Astrocyte (in vitro differentiated cells and primary cell): ENCODE results near the gene CERCAM. TPM values are rescaled to one million over a fixed set of nuclear protein-coding genes. Genes with fewer than 3 reads are reported as not detected.

Experiments
- DNase-seq: peaks from one replicate; pipeline ENCODE4 v3.0.0-alpha.2; 2010; ENCODE audit warnings: low read depth
- FAIRE-seq: peaks from 2 replicates; lab custom pipeline; 2011; peaks lifted over from hg19 to GRCh38; lab: Jason Lieb, UNC
- H2AFZ ChIP-seq: 2 replicates; pipeline ENCODE4 v1.6.0; 2012; ENCODE audit warnings: low read depth, low read length, inconsistent platforms
- H3K27ac ChIP-seq: 2 replicates; pipeline ENCODE4 v1.5.1; 2011; ENCODE audit warnings: low read depth, low read length, inconsistent platforms
- H3K27me3 ChIP-seq: 2 replicates; pipeline ENCODE4 v1.6.0; 2011; ENCODE audit warnings: low read length, inconsistent platforms; ENCODE audit not compliant: insufficient read depth
- H3K36me3 ChIP-seq: 2 replicates; pipeline ENCODE4 v1.5.1; 2011; ENCODE audit warnings: low read length, inconsistent platforms; ENCODE audit not compliant: insufficient read depth
- H3K4me1 ChIP-seq: 2 replicates; pipeline ENCODE4 v1.5.1; 2011; ENCODE audit warnings: low read length, inconsistent platforms; ENCODE audit not compliant: insufficient read depth
- H3K4me2 ChIP-seq: 2 replicates; pipeline ENCODE4 v1.6.0; 2012; ENCODE audit warnings: low read length, inconsistent platforms
- H3K4me3 ChIP-seq: 2 replicates; pipeline ENCODE4 v1.5.1; 2011; ENCODE audit warnings: low read depth, mild to moderate bottlenecking, low read length, inconsistent platforms; ENCODE audit not compliant: insufficient read depth
- H3K79me2 ChIP-seq: 2 replicates; pipeline ENCODE4 v1.6.0; 2012; ENCODE audit warnings: mild to moderate bottlenecking, low read length, inconsistent platforms; ENCODE audit not compliant: insufficient read depth
- H3K9ac ChIP-seq: 2 replicates; pipeline ENCODE4 v1.6.0; 2012; ENCODE audit warnings: mild to moderate bottlenecking, low read length, inconsistent platforms
- H3K9me3 ChIP-seq: 2 replicates; pipeline ENCODE4 v1.5.1; 2012; ENCODE audit warnings: low read depth, mild to moderate bottlenecking, low read length, inconsistent platforms; ENCODE audit not compliant: insufficient read depth
- H4K20me1 ChIP-seq: 2 replicates; pipeline ENCODE4 v1.6.0; 2012; ENCODE audit warnings: low read length, inconsistent platforms; ENCODE audit not compliant: insufficient read depth
- H3K27ac Mint-ChIP-seq: one replicate; pipeline ENCODE4 v1.8.0; 2021; ENCODE audit warnings: mild to moderate bottlenecking, mixed read lengths; ENCODE audit not compliant: unreplicated experiment
- H3K27me3 Mint-ChIP-seq: one replicate; pipeline ENCODE4 v1.8.0; 2021; ENCODE audit warnings: low read depth, mixed read lengths; ENCODE audit not compliant: unreplicated experiment
- H3K36me3 Mint-ChIP-seq: one replicate; pipeline ENCODE4 v1.8.0; 2021; ENCODE audit warnings: low read depth, mixed read lengths; ENCODE audit not compliant: unreplicated experiment
- H3K4me1 Mint-ChIP-seq: one replicate; pipeline ENCODE4 v1.8.0; 2021; ENCODE audit warnings: low read depth, mixed read lengths; ENCODE audit not compliant: unreplicated experiment
- H3K4me3 Mint-ChIP-seq: one replicate; pipeline ENCODE4 v1.8.0; 2021; ENCODE audit warnings: mild to moderate bottlenecking, moderate library complexity, mixed read lengths; ENCODE audit not compliant: unreplicated experiment
- H3K9me3 Mint-ChIP-seq: one replicate; pipeline ENCODE4 v1.8.0; 2021; ENCODE audit warnings: mild to moderate bottlenecking, mixed read lengths; ENCODE audit not compliant: unreplicated experiment
- CTCF ChIP-seq: IDR thresholded peaks from 2 replicates; pipeline ENCODE4 v1.5.1; 2011; ENCODE audit warnings: low read depth, mild to moderate bottlenecking, inconsistent platforms, low read length, moderate library complexity; ENCODE audit not compliant: insufficient read depth
- EZH2 ChIP-seq: IDR thresholded peaks from 2 replicates; pipeline ENCODE4 v1.6.1; 2012; ENCODE audit warnings: mild to moderate bottlenecking, low read length, inconsistent platforms; ENCODE audit not compliant: insufficient read depth
- total RNA-seq: library from RNA; stranded (reverse); gene quantifications from 2 replicates; pipeline ENCODE4 v1.2.1, GENCODE V29; 2021

CERCAM gene
- total RNA-seq, 1 donor from 2014 or later: 66.1 TPM

GRCh38 chr9:128405780-128406171, 14.9 kb upstream of the CERCAM start:
- H3K4me3 Mint-ChIP-seq: no peak overlapping the region
- no peaks in the 10 kb centered on the region for H3K9me3 Mint-ChIP-seq
- Histone ChIP-seq H3K36me3 (no peaks in the 10 kb centered on the region), H2AFZ (peak overlapping the region; percentile 26), H3K27ac (no peak overlapping the region), H3K4me1 (peaks cover 12% of the 10 kb centered on the region), H3K79me2 (no peaks in the 10 kb centered on the region), H3K9ac (no peak overlapping the region), H3K4me3 (no peak overlapping the region), H4K20me1 (no peaks in the 10 kb centered on the region), H3K27me3 (no peaks in the 10 kb centered on the region), H3K4me2 (no peak overlapping the region), H3K9me3 (no peaks in the 10 kb centered on the region)
- peak overlapping the region; percentile 14 for H3K27ac Mint-ChIP-seq
- TF ChIP-seq CTCF (no peak), EZH2 (no peak)
- H3K36me3 Mint-ChIP-seq: no peaks in the 10 kb centered on the region
- H3K4me1 Mint-ChIP-seq: peaks cover 9% of the 10 kb centered on the region
- FAIRE-seq (no peak), DNase-seq (no peak)
- H3K27me3 Mint-ChIP-seq: peaks cover 29% of the 10 kb centered on the region

- peaks cover 9% of the 10 kb centered on the region for H3K4me1 Mint-ChIP-seq
- no peak overlapping the region for H3K4me3 Mint-ChIP-seq
- peak overlapping the region; percentile 72 for H3K27ac Mint-ChIP-seq
- DNase-seq (peak; percentile 68), FAIRE-seq (no peak)
- no peaks in the 10 kb centered on the region for H3K36me3 Mint-ChIP-seq
- Histone ChIP-seq H3K9me3 (no peaks in the 10 kb centered on the region), H3K27me3 (no peaks in the 10 kb centered on the region), H3K27ac (peak overlapping the region; percentile 54), H3K4me3 (no peak overlapping the region), H3K4me1 (peaks cover 12% of the 10 kb centered on the region), H3K36me3 (no peaks in the 10 kb centered on the region), H2AFZ (peak overlapping the region; percentile 51), H3K9ac (peak overlapping the region; percentile 47), H3K79me2 (no peaks in the 10 kb centered on the region), H4K20me1 (no peaks in the 10 kb centered on the region), H3K4me2 (peak overlapping the region; percentile 58)
- peaks cover 30% of the 10 kb centered on the region for H3K27me3 Mint-ChIP-seq
- H3K9me3 Mint-ChIP-seq: no peaks in the 10 kb centered on the region
- TF ChIP-seq EZH2 (no peak), CTCF (no peak)
Observed at GRCh38 chr9:128406848-128407391, 13.7 kb upstream of the CERCAM start.

GRCh38 chr9:128408963-128409431, 11.7 kb upstream of the CERCAM start:
- Histone ChIP-seq H3K9ac (no peak overlapping the region), H3K79me2 (no peaks in the 10 kb centered on the region), H3K27ac (no peak overlapping the region), H3K4me3 (no peak overlapping the region), H3K4me1 (peaks cover 12% of the 10 kb centered on the region), H2AFZ (peak overlapping the region; percentile 26), H3K9me3 (no peaks in the 10 kb centered on the region), H3K36me3 (no peaks in the 10 kb centered on the region), H3K4me2 (no peak overlapping the region), H4K20me1 (no peaks in the 10 kb centered on the region), H3K27me3 (no peaks in the 10 kb centered on the region)
- Mint-ChIP-seq H3K9me3 (no peaks in the 10 kb centered on the region), H3K4me1 (peaks cover 9% of the 10 kb centered on the region), H3K27me3 (peaks cover 32% of the 10 kb centered on the region), H3K36me3 (no peaks in the 10 kb centered on the region), H3K4me3 (no peak overlapping the region), H3K27ac (no peak overlapping the region)
- TF ChIP-seq EZH2: no peak
- TF ChIP-seq CTCF: no peak
- FAIRE-seq (no peak), DNase-seq (no peak)
